Stimulated activated CD8-positive, alpha-beta memory T cell treated with anti-CD3 and anti-CD28 coated beads, Interleukin-15, amount 100 ng/mL, for 4 hours (primary cell): ENCODE data around the gene BAD.

Source experiments
- DNase-seq, 2 donors: peaks; one replicate each; pipeline ENCODE4 v3.0.0-alpha.2; 2020; ENCODE audit warnings: low read depth in 2 of 2

Gene BAD

DNA sequence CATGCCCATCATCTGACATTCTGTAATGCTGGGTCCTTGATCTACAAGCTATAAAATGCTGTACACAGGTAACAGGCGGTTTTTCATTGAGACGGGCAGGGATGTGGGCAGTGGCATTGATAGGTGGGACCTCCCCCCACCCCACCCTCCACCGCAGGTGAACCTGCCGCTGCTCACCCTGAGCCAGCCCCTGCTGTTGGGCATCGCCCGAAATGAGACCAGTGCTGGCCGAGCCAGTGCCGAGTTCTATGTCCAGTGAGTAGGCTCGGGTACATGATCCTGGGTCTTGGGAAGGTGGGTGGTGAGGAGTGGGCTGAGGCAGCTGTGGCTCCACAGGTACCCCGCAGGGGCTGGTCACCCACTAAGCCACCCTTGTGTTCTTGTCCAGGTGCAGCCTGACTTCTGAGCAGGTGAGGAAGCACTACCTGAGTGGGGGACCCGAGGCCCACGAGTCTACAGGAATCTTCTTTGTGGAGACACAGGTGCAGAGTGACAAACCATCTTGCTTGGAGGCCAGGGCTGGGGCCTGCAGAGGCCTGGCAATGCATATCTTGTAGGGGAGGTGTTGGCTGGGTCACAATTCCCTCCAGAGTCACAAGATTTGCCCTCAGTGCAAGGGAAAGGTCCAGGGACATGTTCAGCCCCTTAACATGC lies 55.2 kb downstream of the BAD start:
- DNase-seq, result no peak

DNA sequence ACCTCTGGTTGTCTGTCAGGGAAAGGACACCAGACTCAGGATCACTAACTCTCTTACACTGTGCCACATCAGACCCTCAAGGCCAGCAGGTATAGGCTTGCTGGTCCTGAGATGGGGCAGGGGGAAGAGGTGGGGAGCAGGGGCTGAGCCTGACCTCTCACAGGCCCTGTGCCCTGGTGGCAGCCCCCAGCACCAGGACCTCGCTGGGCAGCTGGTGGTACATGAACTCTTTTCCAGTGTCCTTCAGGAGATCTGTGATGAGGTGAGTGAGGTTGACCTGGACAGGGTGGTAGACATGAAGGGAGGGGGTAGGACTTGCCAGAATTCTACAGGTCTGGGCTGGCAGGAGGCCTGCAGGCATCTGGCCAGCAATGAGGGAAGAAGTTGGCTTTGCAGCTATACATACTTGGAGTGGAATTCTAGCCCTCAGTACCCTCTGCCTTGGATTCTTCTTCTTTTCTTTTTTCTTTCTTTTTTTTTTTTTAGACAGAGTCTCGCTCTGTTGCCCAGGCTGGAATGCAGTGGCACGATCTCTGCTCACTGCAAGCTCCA lies 57.0 kb downstream of the BAD start:
- no peak for DNase-seq

DNA sequence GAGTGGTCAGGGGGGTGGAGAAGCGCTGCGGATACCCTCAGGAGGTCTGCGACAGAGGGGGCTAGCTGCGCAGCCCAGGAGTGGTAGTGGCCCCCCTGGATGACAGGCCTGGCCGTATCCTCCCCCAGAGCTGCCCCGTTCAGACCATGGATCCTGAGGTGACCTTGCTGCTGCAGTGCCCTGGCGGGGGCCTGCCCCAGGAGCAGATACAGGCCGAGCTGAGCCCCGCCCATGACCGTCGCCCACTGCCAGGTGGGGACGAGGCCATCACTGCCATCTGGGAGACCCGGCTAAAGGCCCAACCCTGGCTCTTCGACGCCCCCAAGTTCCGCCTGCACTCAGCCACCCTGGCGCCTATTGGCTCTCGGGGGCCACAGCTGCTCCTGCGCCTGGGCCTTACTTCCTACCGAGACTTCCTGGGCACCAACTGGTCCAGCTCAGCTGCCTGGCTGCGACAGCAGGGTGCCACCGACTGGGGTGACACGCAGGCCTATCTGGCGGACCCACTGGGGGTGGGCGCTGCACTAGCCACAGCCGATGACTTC lies 57.9 kb downstream of the BAD start:
- peak in 1 of 2 donors; percentile 39 for DNase-seq

DNA sequence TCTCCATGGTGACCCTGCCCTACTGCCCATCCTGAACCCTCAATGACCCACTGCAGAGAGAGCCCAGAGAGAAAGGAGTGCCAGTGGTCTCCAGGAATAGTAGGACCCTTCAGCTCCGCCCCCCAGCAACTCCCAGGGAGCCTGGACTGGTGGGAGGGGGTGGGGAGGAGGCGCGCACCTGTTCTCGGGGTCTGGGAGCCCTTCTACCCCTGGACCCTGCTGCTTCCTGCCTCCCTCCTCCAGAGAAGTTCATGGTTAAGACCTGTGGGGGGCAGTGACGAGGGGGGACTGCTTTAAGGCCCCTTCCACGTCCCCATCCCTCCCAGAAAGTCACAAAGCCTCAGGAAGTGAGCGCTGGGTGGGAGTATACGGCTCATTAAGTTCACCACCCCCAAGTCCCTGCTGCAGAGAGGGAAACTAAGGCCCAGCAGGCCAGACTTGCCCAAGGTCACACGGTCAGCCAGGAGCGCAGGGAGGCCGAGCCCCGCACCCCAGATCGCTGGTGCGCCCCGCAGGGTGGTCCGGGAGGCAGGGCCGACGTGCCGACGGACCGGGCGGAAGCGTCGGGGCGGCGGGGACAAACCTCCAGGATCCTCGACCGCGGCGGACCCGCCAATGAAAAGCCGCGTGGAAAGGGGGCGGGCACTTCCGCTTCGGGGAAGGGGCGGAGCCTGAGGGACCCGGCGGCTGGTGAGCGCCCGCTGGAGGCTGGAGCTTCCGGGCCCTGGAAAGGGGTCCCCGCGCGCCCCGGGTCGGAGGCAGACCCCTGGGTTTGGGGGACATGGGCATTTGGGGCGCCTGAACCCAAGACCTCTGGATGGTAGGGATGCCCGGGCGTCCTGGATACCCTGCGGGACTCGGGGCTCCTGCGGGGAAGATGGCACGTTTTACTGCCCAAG lies 58.6 kb downstream of the BAD start, which contains the start of the genes NUDT22 and TRPT1:
Gene NUDT22 (plus strand): TSS at position 667 of the 899 bp plus-strand sequence. CDS start 379 bp downstream, outside the sequence.
Gene TRPT1 (minus strand): TSS at position 579 of the 899 bp plus-strand sequence. CDS start 326 bp downstream, at position 253.
- DNase-seq, result peak; percentile 81 to 84

DNA sequence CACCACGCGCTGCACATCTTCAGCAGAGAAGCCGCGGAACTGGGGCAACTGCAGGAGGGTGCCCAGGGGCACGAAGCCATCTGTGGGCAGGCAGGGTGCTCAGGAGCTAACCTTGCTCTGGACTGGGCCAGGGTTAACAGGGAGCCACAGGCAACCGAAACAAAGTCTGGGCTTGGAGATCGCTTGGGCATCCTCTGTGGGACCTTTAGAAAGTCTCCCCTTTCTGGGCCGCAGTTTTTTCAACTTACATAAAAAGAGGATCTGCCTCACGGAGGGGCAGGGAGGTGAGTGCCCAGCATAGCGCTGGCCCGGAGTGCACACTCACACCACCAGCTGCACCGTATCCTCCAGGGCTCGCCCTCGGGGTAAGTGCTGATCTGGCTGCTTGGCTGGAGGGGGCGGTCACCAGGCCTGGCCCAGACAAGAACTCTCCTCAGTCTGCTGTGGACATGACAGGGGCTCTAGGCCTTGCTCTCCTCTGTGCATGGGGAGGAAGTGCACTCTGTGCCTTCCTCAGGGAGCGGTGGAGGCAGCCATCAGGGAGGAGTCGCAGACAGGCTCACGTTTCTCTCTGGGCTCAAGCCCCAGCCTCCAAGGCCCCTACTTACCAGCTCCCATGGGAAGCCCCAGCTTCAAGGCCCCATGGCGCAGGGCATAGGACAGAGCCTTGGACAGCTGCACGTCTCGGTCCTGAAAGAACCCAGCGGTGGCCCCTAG lies 59.4 kb downstream of the BAD start:
- no peak for DNase-seq

DNA sequence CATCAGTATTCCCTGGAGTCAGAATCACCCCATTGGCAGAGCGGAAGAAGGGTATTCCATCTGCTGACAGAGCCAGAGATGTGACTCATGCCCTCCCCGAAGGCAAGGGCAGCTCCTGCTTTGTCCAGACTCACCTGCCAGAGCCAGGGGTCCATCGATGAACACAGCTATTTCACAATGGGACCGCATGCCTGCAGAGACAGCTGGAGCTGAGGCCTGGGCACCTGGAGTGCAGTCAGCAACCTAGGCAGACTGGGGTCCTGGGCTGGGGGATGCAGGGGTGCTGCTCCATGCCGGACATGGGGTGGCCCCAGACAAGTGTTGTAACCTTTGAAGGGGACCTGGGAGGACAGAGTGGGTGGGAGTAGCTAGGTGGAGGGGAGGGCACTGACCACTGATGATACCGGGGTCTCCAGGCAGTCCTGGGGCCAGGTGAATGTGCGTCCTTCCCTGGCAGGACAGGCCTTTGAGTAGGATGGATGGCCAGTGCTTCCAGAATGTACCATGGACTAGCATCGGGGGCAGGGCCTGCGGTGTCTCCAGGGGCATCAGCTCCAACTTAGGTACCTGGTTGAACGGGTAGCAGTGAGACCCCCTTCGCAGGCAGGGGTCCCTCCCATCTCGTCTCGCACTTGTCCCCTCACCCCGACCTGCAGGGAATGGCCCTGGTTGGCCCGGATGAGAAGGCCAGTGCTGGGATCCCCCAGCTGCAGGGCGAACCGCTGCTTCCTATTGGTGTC lies 60.1 kb downstream of the BAD start:
- DNase-seq, result no peak

DNA sequence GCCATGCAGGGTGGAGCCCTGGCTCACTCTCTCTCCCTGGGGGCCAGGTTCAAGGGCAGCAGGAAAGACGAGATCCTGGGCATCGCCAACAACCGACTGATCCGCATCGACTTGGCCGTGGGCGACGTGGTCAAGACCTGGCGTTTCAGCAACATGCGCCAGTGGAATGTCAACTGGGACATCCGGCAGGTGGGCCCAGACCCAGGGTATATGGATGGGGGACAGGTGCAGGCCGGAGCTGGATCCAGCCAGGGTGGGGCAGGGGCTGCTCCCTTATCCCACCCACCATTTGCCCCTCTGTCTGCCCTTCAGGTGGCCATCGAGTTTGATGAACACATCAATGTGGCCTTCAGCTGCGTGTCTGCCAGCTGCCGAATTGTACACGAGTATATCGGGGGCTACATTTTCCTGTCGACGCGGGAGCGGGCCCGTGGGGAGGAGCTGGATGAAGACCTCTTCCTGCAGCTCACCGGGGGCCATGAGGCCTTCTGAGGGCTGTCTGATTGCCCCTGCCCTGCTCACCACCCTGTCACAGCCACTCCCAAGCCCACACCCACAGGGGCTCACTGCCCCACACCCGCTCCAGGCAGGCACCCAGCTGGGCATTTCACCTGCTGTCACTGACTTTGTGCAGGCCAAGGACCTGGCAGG lies 61.3 kb downstream of the BAD start:
- no peak for DNase-seq

DNA sequence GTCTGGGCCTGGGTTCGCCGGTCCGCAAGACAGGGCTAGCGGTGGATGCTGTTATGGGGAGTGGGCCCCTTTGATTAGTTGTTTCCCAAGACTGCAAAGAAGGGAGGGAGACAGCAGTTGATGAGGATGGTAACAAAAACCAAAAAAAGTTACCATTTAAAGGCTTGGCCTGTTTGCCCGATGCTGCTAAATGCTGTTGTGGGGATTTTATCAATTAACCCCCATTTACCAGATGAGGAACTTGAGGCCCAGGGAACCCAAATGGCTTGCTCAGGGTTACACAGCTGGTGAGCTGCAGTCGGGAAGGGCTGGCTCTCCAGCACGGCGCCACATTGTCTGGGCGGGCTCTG lies 61.8 kb downstream of the BAD start:
- no peak for DNase-seq

DNA sequence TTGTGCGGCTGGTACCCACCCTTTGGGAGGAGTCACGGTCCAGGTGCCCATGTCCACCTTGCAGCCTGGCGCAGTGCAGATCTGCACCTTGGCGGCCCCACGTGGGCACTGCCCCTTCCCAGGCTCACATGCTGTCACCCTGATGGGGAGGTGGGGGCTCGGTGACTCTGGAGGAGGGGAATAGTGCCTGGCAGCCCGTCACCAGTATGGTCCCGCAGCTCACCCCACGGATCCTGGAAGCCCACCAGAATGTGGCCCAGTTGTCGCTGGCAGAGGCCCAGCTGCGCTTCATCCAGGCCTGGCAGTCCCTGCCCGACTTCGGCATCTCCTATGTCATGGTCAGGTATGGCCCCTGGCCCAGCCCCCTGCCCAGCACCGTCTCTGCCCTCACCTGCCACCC lies 63.7 kb downstream of the BAD start:
- DNase-seq, result no peak

DNA sequence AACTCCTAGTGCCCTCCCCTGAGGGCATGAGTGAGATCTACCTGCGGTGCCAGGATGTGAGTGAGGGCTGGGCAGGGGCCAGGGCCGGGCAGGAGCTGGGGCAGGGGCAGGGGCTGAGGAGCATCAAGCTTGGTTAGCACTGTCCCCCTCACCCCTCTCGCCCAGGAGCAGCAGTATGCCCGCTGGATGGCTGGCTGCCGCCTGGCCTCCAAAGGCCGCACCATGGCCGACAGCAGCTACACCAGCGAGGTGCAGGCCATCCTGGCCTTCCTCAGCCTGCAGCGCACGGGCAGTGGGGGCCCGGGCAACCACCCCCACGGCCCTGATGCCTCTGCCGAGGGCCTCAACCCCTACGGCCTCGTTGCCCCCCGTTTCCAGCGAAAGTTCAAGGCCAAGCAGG lies 64.2 kb downstream of the BAD start:
- no peak for DNase-seq
